Muscle layer of colon (tissue), 2 donors: Measurements from ENCODE around the gene IMMP2L.

Experiments
- H3K27ac ChIP-seq: one replicate; pipeline ENCODE4 v1.7.0; 2013; ENCODE audit warnings: low read depth, mild to moderate bottlenecking, low read length, moderate library complexity
- H3K27me3 ChIP-seq, 2 donors: one replicate each; pipeline ENCODE4 v1.7.0; 2013; ENCODE audit warnings: low read length in 2 of 2, mild to moderate bottlenecking in 2 of 2; ENCODE audit not compliant: insufficient read depth in 2 of 2, control insufficient read depth in 1 of 2
- H3K36me3 ChIP-seq: one replicate; pipeline ENCODE4 v1.7.0; 2013; ENCODE audit warnings: mild to moderate bottlenecking, low read length; ENCODE audit not compliant: insufficient read depth
- H3K4me1 ChIP-seq: one replicate; pipeline ENCODE4 v1.7.0; 2013; ENCODE audit warnings: mild to moderate bottlenecking, low read length; ENCODE audit not compliant: insufficient read depth
- H3K4me3 ChIP-seq, 2 donors: one replicate each; pipeline ENCODE4 v1.7.0; 2013; ENCODE audit warnings: low read length in 2 of 2, low read depth in 1 of 2, mild to moderate bottlenecking in 1 of 2, moderate library complexity in 1 of 2
- H3K9ac ChIP-seq: one replicate; pipeline ENCODE4 v1.7.0; 2013; ENCODE audit warnings: low read length
- H3K9me3 ChIP-seq: one replicate; pipeline ENCODE4 v1.7.0; 2013; ENCODE audit warnings: mild to moderate bottlenecking, low read length
- donor health status: abdominal sarcoma.
- donor health status: Adenocarcinoma of cecum.

IMMP2L gene

GRCh38 chr7:110890101-110890500 is 672.2 kb downstream of the IMMP2L start:
- Histone ChIP-seq H3K4me1 (no peaks in the 10 kb centered on the region), H3K9me3 (no peaks in the 10 kb centered on the region), H3K9ac (no peak overlapping the region), H3K27ac (no peak overlapping the region), H3K4me3 (no peak overlapping the region), H3K36me3 (no peaks in the 10 kb centered on the region), H3K27me3 (no peaks in the 10 kb centered on the region)

GRCh38 chr7:110889335-110889734 is 673.0 kb downstream of the IMMP2L start:
- no peaks in the 10 kb centered on the region for H3K9me3 ChIP-seq
- no peak overlapping the region for H3K9ac ChIP-seq
- no peaks in the 10 kb centered on the region for H3K27me3 ChIP-seq

DNA sequence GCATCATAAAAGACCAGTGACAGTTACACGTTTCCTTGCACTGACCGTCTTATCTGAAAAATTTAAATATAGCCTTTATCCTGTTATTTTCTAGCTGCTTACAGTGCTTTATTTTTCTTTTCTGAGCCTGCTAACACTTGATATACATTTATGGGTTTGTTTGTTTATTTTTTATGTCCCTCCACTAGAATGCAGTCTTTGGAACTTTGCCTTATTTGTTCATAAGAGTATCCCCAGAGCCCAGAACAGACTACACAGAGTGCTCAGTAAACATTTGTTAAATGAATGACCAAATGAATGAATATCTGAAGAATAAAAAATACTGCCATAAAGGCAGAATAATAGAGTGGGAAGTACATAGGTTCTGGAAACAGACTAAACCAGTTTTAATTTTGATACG is 673.7 kb downstream of the IMMP2L start:
- Histone ChIP-seq H3K27ac (no peak overlapping the region), H3K36me3 (no peaks in the 10 kb centered on the region), H3K9ac (no peak overlapping the region)

More at GRCh38 chr7:110889335-110889734, 673.0 kb downstream of the IMMP2L start:
- Histone ChIP-seq H3K36me3 (no peaks in the 10 kb centered on the region), H3K4me1 (no peaks in the 10 kb centered on the region), H3K4me3 (no peak overlapping the region), H3K27ac (no peak overlapping the region)

GRCh38 chr7:110885474-110885873 is 676.8 kb downstream of the IMMP2L start:
- Histone ChIP-seq H3K9ac (no peak overlapping the region), H3K4me3 (no peak overlapping the region), H3K27me3 (no peaks in the 10 kb centered on the region), H3K27ac (no peak overlapping the region), H3K9me3 (no peaks in the 10 kb centered on the region), H3K36me3 (no peaks in the 10 kb centered on the region), H3K4me1 (no peaks in the 10 kb centered on the region)

More for the DNA sequence above, 673.7 kb downstream of the IMMP2L start:
- Histone ChIP-seq H3K9me3 (no peaks in the 10 kb centered on the region), H3K4me3 (no peak overlapping the region), H3K27me3 (no peaks in the 10 kb centered on the region), H3K4me1 (no peaks in the 10 kb centered on the region)

GRCh38 chr7:110881721-110882120 is 680.6 kb downstream of the IMMP2L start:
- Histone ChIP-seq H3K9me3 (no peaks in the 10 kb centered on the region), H3K27me3 (no peaks in the 10 kb centered on the region), H3K36me3 (no peaks in the 10 kb centered on the region), H3K4me3 (no peak overlapping the region), H3K9ac (no peak overlapping the region), H3K27ac (no peak overlapping the region), H3K4me1 (no peaks in the 10 kb centered on the region)

DNA sequence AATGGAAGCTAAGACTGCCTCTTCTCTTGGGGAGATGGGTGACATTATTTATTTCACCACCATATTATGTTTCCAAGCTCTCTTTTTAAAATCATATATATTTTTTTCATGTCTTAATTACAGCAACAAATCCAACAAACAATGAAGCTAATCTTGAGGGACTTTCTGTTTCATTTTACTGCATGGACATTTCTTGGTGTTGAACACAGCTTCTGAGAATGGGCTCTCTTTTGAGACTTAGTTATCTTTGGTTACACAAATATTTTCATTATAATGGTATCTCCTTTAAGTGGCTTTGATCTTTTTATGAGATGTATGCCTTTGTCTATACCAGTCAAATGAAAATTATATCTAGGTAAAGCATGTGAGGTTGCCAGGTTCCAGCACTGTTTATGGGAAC is 681.3 kb downstream of the IMMP2L start:
- Histone ChIP-seq H3K27ac (no peak overlapping the region), H3K4me1 (no peaks in the 10 kb centered on the region), H3K9me3 (no peaks in the 10 kb centered on the region), H3K27me3 (no peaks in the 10 kb centered on the region), H3K36me3 (no peaks in the 10 kb centered on the region), H3K9ac (no peak overlapping the region), H3K4me3 (no peak overlapping the region)

DNA sequence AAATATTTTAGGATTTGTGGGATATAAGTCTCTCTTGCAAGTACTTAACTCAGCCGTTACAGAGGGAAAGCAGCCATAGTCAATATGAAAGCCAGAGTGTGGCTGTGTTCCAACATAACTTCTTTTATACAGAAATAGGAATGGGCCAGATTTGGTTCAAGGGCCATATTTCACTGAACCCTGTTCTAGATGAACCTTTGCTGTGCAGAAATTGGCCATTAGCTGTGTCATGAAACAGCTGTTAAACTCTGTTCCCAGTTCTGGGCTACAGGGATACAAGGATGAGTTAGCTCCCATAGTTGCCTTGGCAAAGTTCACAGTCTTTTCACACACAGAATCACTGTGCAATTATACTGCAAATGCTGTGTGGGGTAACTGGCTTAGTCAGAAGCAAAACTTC is 685.3 kb downstream of the IMMP2L start:
- H3K27me3 ChIP-seq = no peaks in the 10 kb centered on the region
- no peaks in the 10 kb centered on the region for H3K36me3 ChIP-seq
- no peaks in the 10 kb centered on the region for H3K9me3 ChIP-seq
- no peak overlapping the region for H3K4me3 ChIP-seq
- H3K27ac ChIP-seq = no peak overlapping the region
- no peak overlapping the region for H3K9ac ChIP-seq
- no peaks in the 10 kb centered on the region for H3K4me1 ChIP-seq

- Histone ChIP-seq H3K27ac (no peak overlapping the region), H3K9ac (no peak overlapping the region), H3K4me1 (no peaks in the 10 kb centered on the region), H3K4me3 (no peak overlapping the region), H3K9me3 (no peaks in the 10 kb centered on the region), H3K27me3 (no peaks in the 10 kb centered on the region), H3K36me3 (no peaks in the 10 kb centered on the region)
Observed at GRCh38 chr7:110875346-110875745, 686.9 kb downstream of the IMMP2L start.

GRCh38 chr7:110871856-110872255 is 690.4 kb downstream of the IMMP2L start:
- peaks cover 8% of the 10 kb centered on the region for H3K4me1 ChIP-seq
- H3K4me3 ChIP-seq = no peak overlapping the region
- H3K27me3 ChIP-seq = no peaks in the 10 kb centered on the region
- H3K9ac ChIP-seq = no peak overlapping the region
- no peaks in the 10 kb centered on the region for H3K9me3 ChIP-seq
- no peaks in the 10 kb centered on the region for H3K36me3 ChIP-seq
- no peak overlapping the region for H3K27ac ChIP-seq

DNA sequence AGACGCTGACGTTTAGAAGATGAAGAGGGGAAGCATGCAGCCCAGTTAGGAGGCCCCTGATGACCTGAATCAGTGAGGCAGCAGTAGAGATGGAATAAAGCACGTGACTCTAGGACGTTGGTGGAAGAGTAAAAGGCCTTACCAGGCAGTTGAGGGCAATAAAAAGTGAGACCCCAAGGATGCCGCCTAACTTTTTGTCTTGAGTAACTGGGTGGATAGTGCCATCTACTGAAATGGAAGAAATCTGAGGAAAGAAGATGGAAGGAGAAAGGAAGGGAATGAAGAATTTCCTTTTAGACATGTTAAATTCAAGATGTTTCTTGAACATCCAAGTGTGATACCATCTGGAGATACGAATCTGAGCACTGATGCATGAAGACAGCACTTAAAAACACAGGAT is 691.4 kb downstream of the IMMP2L start:
- Histone ChIP-seq H3K27ac (no peak overlapping the region), H3K4me1 (peaks cover 8% of the 10 kb centered on the region), H3K9ac (no peak overlapping the region), H3K36me3 (no peaks in the 10 kb centered on the region), H3K27me3 (no peaks in the 10 kb centered on the region), H3K4me3 (no peak overlapping the region), H3K9me3 (no peaks in the 10 kb centered on the region)

- Histone ChIP-seq H3K9ac (no peak overlapping the region), H3K4me3 (no peak overlapping the region), H3K36me3 (no peaks in the 10 kb centered on the region), H3K4me1 (peaks cover 8% of the 10 kb centered on the region), H3K9me3 (no peaks in the 10 kb centered on the region), H3K27me3 (no peaks in the 10 kb centered on the region), H3K27ac (no peak overlapping the region)
Observed at GRCh38 chr7:110868458-110868857, 693.8 kb downstream of the IMMP2L start.

DNA sequence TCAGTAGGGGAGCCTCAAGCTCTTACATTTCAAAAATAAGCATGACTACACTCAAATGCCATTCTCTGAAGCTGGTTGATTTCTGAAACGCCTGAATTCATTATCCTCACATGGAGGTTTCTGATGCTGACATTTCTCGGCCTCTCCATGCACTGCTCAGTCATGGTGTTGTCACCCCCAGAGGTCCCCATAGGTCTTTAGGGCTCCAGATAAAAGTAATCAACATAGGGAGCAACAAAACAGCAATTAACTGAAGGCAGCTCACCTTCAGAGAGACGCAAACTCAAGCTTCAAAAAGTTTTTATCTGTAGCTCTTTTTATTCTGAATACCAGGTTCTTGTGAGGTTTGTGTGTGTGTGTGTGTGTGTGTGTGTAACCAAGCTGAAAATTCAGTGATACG is 694.5 kb downstream of the IMMP2L start:
- Histone ChIP-seq H3K27me3 (no peaks in the 10 kb centered on the region), H3K9ac (no peak overlapping the region), H3K36me3 (no peaks in the 10 kb centered on the region), H3K27ac (no peak overlapping the region), H3K4me3 (no peak overlapping the region), H3K4me1 (peaks cover 8% of the 10 kb centered on the region), H3K9me3 (no peaks in the 10 kb centered on the region)
